CD4-positive, alpha-beta memory T cell (primary cell): Measurements from ENCODE around the gene FNDC3B. TPM values are rescaled to one million over a fixed set of nuclear protein-coding genes. Genes with fewer than 3 reads are reported as not detected.

Experiments
- CTCF ChIA-PET: fragments of 350-600 bp; sonication (Branson Sonifier 250); formaldehyde crosslinking; loops from one replicate; lab custom pipeline; 2021; ENCODE audit warnings: inconsistent platforms; ENCODE audit not compliant: partially characterized antibody; lab: Charles Lee
- POLR2A ChIA-PET: fragments of 350-600 bp; sonication (Branson Sonifier 250); formaldehyde crosslinking; loops from one replicate; lab custom pipeline; 2021; ENCODE audit not compliant: partially characterized antibody; lab: Charles Lee
- DNase-seq, 5 donors: peaks; one replicate each; pipeline versions ENCODE4 v3.0.0 to v3.0.0-alpha.2; 2020 to 2022; ENCODE audit warnings: mixed read lengths in 1 of 5
- H3K27ac ChIP-seq: one replicate; pipeline ENCODE4 v1.7.0; 2013; ENCODE audit warnings: low read depth, low read length
- H3K27me3 ChIP-seq: 2 replicates; pipeline ENCODE4 v1.7.0; 2013; ENCODE audit warnings: mild to moderate bottlenecking, low read length, moderate library complexity; ENCODE audit not compliant: insufficient read depth
- H3K36me3 ChIP-seq: 2 replicates; pipeline ENCODE4 v1.7.0; 2013; ENCODE audit warnings: mild to moderate bottlenecking, low read length, moderate library complexity; ENCODE audit not compliant: insufficient read depth
- H3K4me1 ChIP-seq: 2 replicates; pipeline ENCODE4 v1.7.0; 2013; ENCODE audit warnings: mild to moderate bottlenecking, low read length, moderate library complexity; ENCODE audit not compliant: insufficient read depth
- H3K4me3 ChIP-seq, 2 donors: one replicate each; pipeline ENCODE4 v1.7.0; 2013; ENCODE audit warnings: low read length in 2 of 2, mild to moderate bottlenecking in 1 of 2
- H3K9me3 ChIP-seq, 2 donors: one replicate each; pipeline ENCODE4 v1.7.0; 2013; ENCODE audit warnings: low read length in 2 of 2, control low read depth in 1 of 2; ENCODE audit not compliant: control insufficient read depth in 1 of 2
- H3K27ac Mint-ChIP-seq, 7 donors: one replicate each; pipeline ENCODE4 v1.8.0; 2020 to 2021; ENCODE audit warnings: mixed read lengths in 7 of 7, mild to moderate bottlenecking in 6 of 7, inconsistent platforms in 3 of 7, moderate library complexity in 3 of 7
- H3K27me3 Mint-ChIP-seq, 2 donors: one replicate each; pipeline ENCODE4 v1.8.0; 2020 to 2021; ENCODE audit warnings: mixed read lengths in 2 of 2
- H3K36me3 Mint-ChIP-seq, 2 donors: one replicate each; pipeline ENCODE4 v1.8.0; 2020 to 2021; ENCODE audit warnings: mixed read lengths in 2 of 2, inconsistent platforms in 1 of 2, mild to moderate bottlenecking in 1 of 2
- H3K4me1 Mint-ChIP-seq, 4 donors: one replicate each; pipeline ENCODE4 v1.8.0; 2020 to 2021; ENCODE audit warnings: mixed read lengths in 4 of 4, mild to moderate bottlenecking in 1 of 4
- H3K4me3 Mint-ChIP-seq, 8 donors: one replicate each; pipeline ENCODE4 v1.8.0; 2020 to 2021; ENCODE audit warnings: mixed read lengths in 8 of 8, mild to moderate bottlenecking in 7 of 8, moderate library complexity in 6 of 8, inconsistent platforms in 3 of 8
- H3K9me3 Mint-ChIP-seq, 8 donors: one replicate each; pipeline ENCODE4 v1.8.0; 2020 to 2021; ENCODE audit warnings: mixed read lengths in 8 of 8, mild to moderate bottlenecking in 5 of 8, inconsistent platforms in 3 of 8, moderate library complexity in 1 of 8
- intact Hi-C: fragments of 100-400 bp; cut with micrococcal nuclease; formaldehyde crosslinking; loops from one replicate; pipeline ENCODE4 v1.15.1; 2023
- polyA plus RNA-seq, 2 donors: library from polyadenylated mRNA; unstranded; fragments of 300-500 nt; fragmentation: Illumina TruSeq; gene quantifications; one replicate each; pipeline ENCODE4 v1.2.3, GENCODE V29; 2021
- total RNA-seq, 2 experiments: library from RNA; stranded (reverse); gene quantifications; one replicate each; pipeline ENCODE4 v1.2.3, GENCODE V29; 2021

FNDC3B gene
- total and polyA plus RNA-seq, 4 experiments from 2014 or later: 10.9 to 18.2 (median 14.8) TPM

- POLR2A ChIA-PET: no interaction called here
- Mint-ChIP-seq H3K27ac (no peak overlapping the region), H3K36me3 (no peaks in the 10 kb centered on the region), H3K4me1 (peaks cover 3 to 4% (median 4%) of the 10 kb centered on the region in 4 donors), H3K4me3 (no peak overlapping the region), H3K27me3 (peaks cover 0 to 6% of the 10 kb centered on the region in 2 donors), H3K9me3 (no peaks in the 10 kb centered on the region)
- H3K36me3 ChIP-seq: no peaks in the 10 kb centered on the region
- H3K4me3 ChIP-seq: no peak overlapping the region
- H3K27ac ChIP-seq: no peak overlapping the region
- intact Hi-C loops: no loop called here
- DNase-seq: no peak
- no peaks in the 10 kb centered on the region for H3K4me1 ChIP-seq
- CTCF ChIA-PET: interaction anchor here (1.4 to 1.9 kb wide), 3 partner anchors 11 to 312 kb away, joined by 3 to 8 read pairs (median 5); no protein-coding TSS in a partner anchor
- H3K9me3 ChIP-seq: no peaks in the 10 kb centered on the region
- H3K27me3 ChIP-seq: no peaks in the 10 kb centered on the region
Observed at GRCh38 chr3:172030181-172030580, 9.2 kb upstream of the FNDC3B start.

DNA sequence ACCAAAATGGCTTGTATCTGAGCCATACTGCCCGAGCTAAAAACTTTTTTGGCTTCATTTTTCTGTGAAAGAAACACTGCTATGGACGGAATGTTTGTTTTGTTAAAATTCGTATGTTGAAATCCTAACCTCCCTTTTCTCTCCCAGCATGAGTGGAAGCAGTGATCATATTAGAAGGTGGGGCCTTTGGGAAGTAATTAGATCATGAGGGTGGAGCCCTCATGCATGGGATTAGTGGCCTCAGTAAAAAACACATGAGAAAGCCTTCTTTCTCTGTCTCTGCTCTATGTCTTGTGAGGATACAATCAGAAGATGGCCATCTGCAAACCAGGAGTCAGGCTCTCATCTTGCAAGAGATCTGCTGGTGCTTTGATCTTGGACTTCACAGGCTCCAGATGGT, 7.4 kb upstream of the FNDC3B start:
- Mint-ChIP-seq H3K27ac (no peak overlapping the region), H3K27me3 (peaks cover 0 to 6% of the 10 kb centered on the region in 2 donors), H3K9me3 (no peaks in the 10 kb centered on the region), H3K4me1 (peaks cover 4 to 8% (median 7%) of the 10 kb centered on the region in 4 donors), H3K4me3 (no peak overlapping the region), H3K36me3 (no peaks in the 10 kb centered on the region)
- ChIA-PET CTCF (interaction anchor here (1.9 kb wide), 1 partner anchor 310 kb away, joined by 5 read pairs; no protein-coding TSS in a partner anchor), POLR2A (no interaction called here)
- no peak for DNase-seq
- Histone ChIP-seq H3K36me3 (no peaks in the 10 kb centered on the region), H3K27me3 (no peaks in the 10 kb centered on the region), H3K4me3 (no peak overlapping the region), H3K9me3 (no peaks in the 10 kb centered on the region), H3K27ac (no peak overlapping the region), H3K4me1 (no peaks in the 10 kb centered on the region)
- intact Hi-C loops: no loop called here

DNA sequence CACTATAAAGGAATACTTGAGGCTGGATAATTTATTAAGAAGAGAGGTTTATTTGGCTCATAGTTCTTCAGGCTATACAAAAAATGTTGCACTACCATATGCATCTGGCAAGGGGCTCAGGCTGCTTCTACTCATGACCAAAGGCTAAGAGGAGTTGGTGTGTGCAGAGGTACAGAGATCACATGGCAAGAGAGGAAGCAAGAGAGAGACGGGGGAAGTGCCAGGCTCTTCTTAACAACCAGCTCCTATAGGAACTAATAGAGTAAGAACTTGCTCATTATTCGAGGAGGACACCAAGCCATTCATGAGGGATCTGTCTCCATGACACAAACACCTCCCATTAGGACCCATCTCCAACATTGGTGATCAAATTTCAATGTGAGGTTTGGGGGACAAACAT, 6.0 kb upstream of the FNDC3B start:
- H3K4me3 Mint-ChIP-seq: no peak overlapping the region
- H3K9me3 Mint-ChIP-seq: no peaks in the 10 kb centered on the region
- H3K27me3 ChIP-seq: no peaks in the 10 kb centered on the region
- H3K36me3 Mint-ChIP-seq: no peaks in the 10 kb centered on the region
- intact Hi-C loops: no loop called here
- H3K36me3 ChIP-seq: no peaks in the 10 kb centered on the region
- no peaks in the 10 kb centered on the region for H3K4me1 ChIP-seq
- ChIA-PET POLR2A (no interaction called here), CTCF (interaction anchor here (0.6 to 7.3 kb wide), 7 partner anchors 70 to 307 kb away, joined by 3 to 82 read pairs (median 21); no protein-coding TSS in a partner anchor)
- no peak for DNase-seq
- H3K27ac ChIP-seq: no peak overlapping the region
- peaks cover 8 to 15% (median 9%) of the 10 kb centered on the region in 4 donors for H3K4me1 Mint-ChIP-seq
- H3K4me3 ChIP-seq: no peak overlapping the region
- peaks cover 0 to 6% of the 10 kb centered on the region in 2 donors for H3K27me3 Mint-ChIP-seq
- no peaks in the 10 kb centered on the region for H3K9me3 ChIP-seq
- no peak overlapping the region for H3K27ac Mint-ChIP-seq

GRCh38 chr3:172034786-172035685, 4.3 kb upstream of the FNDC3B start:
- H3K36me3 ChIP-seq: no peaks in the 10 kb centered on the region
- H3K27me3 Mint-ChIP-seq: peaks cover 0 to 3% of the 10 kb centered on the region in 2 donors
- CTCF ChIA-PET: interaction anchor here (0.6 to 7.3 kb wide), 39 partner anchors 8 to 638 kb away, joined by 3 to 82 read pairs (median 4); no protein-coding TSS in a partner anchor
- no peaks in the 10 kb centered on the region for H3K9me3 ChIP-seq
- peaks cover 0 to 3% of the 10 kb centered on the region in 2 donors for H3K36me3 Mint-ChIP-seq
- H3K27ac Mint-ChIP-seq: peak overlapping the region in 1 of 7 donors; percentile 2
- intact Hi-C loops: loop anchor here (1.0 kb wide), 3 partner anchors 241 to 632 kb away; no protein-coding TSS in a partner anchor
- POLR2A ChIA-PET: interaction anchor here (1.1 kb wide), 1 partner anchor 67 kb away, joined by 3 read pairs; no protein-coding TSS in a partner anchor
- no peaks in the 10 kb centered on the region for H3K27me3 ChIP-seq
- H3K4me3 ChIP-seq: no peak overlapping the region
- H3K9me3 Mint-ChIP-seq: no peaks in the 10 kb centered on the region
- H3K4me1 Mint-ChIP-seq: peaks cover 13 to 24% (median 15%) of the 10 kb centered on the region in 4 donors
- no peak overlapping the region for H3K4me3 Mint-ChIP-seq
- peaks cover 9% of the 10 kb centered on the region for H3K4me1 ChIP-seq
- peak in 4 of 5 donors; percentile 36 to 46 (median 42) for DNase-seq
- H3K27ac ChIP-seq: no peak overlapping the region

- peaks cover 0 to 3% of the 10 kb centered on the region in 2 donors for H3K27me3 Mint-ChIP-seq
- Histone ChIP-seq H3K4me3 (no peak overlapping the region), H3K27me3 (no peaks in the 10 kb centered on the region), H3K36me3 (no peaks in the 10 kb centered on the region), H3K9me3 (no peaks in the 10 kb centered on the region), H3K27ac (no peak overlapping the region), H3K4me1 (peaks cover 18% of the 10 kb centered on the region)
- peak overlapping the region in 1 of 7 donors; percentile 22 for H3K27ac Mint-ChIP-seq
- peaks cover 0 to 5% of the 10 kb centered on the region in 2 donors for H3K36me3 Mint-ChIP-seq
- peaks cover 15 to 32% (median 21%) of the 10 kb centered on the region in 4 donors for H3K4me1 Mint-ChIP-seq
- DNase-seq: no peak
- H3K4me3 Mint-ChIP-seq: no peak overlapping the region
- H3K9me3 Mint-ChIP-seq: no peaks in the 10 kb centered on the region
- intact Hi-C loops: no loop called here
- ChIA-PET CTCF (interaction anchor here (0.6 to 7.3 kb wide), 13 partner anchors 8 to 637 kb away, joined by 3 to 82 read pairs (median 7); no protein-coding TSS in a partner anchor), POLR2A (no interaction called here)
Observed at GRCh38 chr3:172036541-172037215, 2.7 kb upstream of the FNDC3B start.

GRCh38 chr3:172038798-172039435, 461 bp upstream of the FNDC3B start:
- no peak for DNase-seq
- no peaks in the 10 kb centered on the region for H3K27me3 Mint-ChIP-seq
- peak overlapping the region; percentile 94 to 99 (median 97) for H3K4me3 Mint-ChIP-seq
- Histone ChIP-seq H3K4me1 (peaks cover 24% of the 10 kb centered on the region), H3K4me3 (peak overlapping the region in 1 of 2 donors; percentile 62), H3K9me3 (no peaks in the 10 kb centered on the region), H3K27ac (peak overlapping the region; percentile 92), H3K36me3 (no peaks in the 10 kb centered on the region), H3K27me3 (no peaks in the 10 kb centered on the region)
- H3K9me3 Mint-ChIP-seq: no peaks in the 10 kb centered on the region
- peak overlapping the region; percentile 94 to 99 (median 96) for H3K27ac Mint-ChIP-seq
- POLR2A ChIA-PET: interaction anchor here (0.6 to 1.9 kb wide), 6 partner anchors 65 to 293 kb away, joined by 3 to 10 read pairs (median 3); no protein-coding TSS in a partner anchor
- peaks cover 0 to 5% of the 10 kb centered on the region in 2 donors for H3K36me3 Mint-ChIP-seq
- CTCF ChIA-PET: interaction anchor here (0.6 to 7.3 kb wide), 9 partner anchors 11 to 301 kb away, joined by 3 to 82 read pairs (median 6); no protein-coding TSS in a partner anchor
- intact Hi-C loops: loop anchor here (1.0 to 2.0 kb wide), 5 partner anchors 63 to 711 kb away; partner anchors contain the start of gene ECT2
- peaks cover 22 to 51% (median 35%) of the 10 kb centered on the region in 4 donors for H3K4me1 Mint-ChIP-seq
